ENCODE measurements around the gene ZC3H18.

GRCh38 chr16:88626646-88627045 lies 56.4 kb downstream of the ZC3H18 start:
- no peak for TF ChIP-seq YY1 (IDR thresholded peaks at IDR 0.05; ENCODE audit: insufficient read depth, insufficient read length)
- TF ChIP-seq ZNF274 (IDR thresholded peaks at IDR 0.05; ENCODE audit: low read depth, low read length) = no peak
